Measurements from ENCODE around the gene BTRC.

- TF ChIP-seq CTCF (IDR thresholded peaks at IDR 0.05; ENCODE audit: insufficient read depth, low read length, poor library complexity, severe bottlenecking) = no peak
- TF ChIP-seq EZH2phosphoT487 (conservative IDR thresholded peaks at IDR 0.05; ENCODE audit: low read length) = no peak
Observed at GRCh38 chr10:101570428-101571270, 216.7 kb downstream of the BTRC start.
